ENCODE data around the gene IGSF8.

GRCh38 chr1:160122978-160123495 is 24.6 kb upstream of the IGSF8 start:
- TF ChIP-seq POLR2A (IDR thresholded peaks at IDR 0.05) (no peak), CTCF (IDR thresholded peaks at IDR 0.05) (no peak), POLR2AphosphoS5 (IDR thresholded peaks at IDR 0.05) (no peak)
